ENCODE measurements around the gene RBM5.

RBM5 gene

GRCh38 chr3:50140990-50141389 lies 52.3 kb downstream of the RBM5 start:
- DNase-seq, result no peak

GRCh38 chr3:50146316-50146901 lies 57.7 kb downstream of the RBM5 start:
- DNase-seq, result no peak

GRCh38 chr3:50147016-50147415 lies 58.3 kb downstream of the RBM5 start:
- DNase-seq, result no peak

- no peak for DNase-seq
These were observed 58.7 kb downstream of the RBM5 start for GRCh38 chr3:50147447-50147846.

GRCh38 chr3:50147861-50148260 lies 59.1 kb downstream of the RBM5 start:
- DNase-seq, result no peak

- no peak for DNase-seq
These were observed 61.7 kb downstream of the RBM5 start for GRCh38 chr3:50150404-50150750.

- DNase-seq, result no peak
These were observed 62.4 kb downstream of the RBM5 start for GRCh38 chr3:50150863-50151686.

GRCh38 chr3:50151728-50152127 lies 63.0 kb downstream of the RBM5 start:
- no peak for DNase-seq

- no peak for DNase-seq
These were observed 65.2 kb downstream of the RBM5 start for GRCh38 chr3:50153782-50154475.

- DNase-seq, result no peak
These were observed 65.7 kb downstream of the RBM5 start for GRCh38 chr3:50154476-50154839.

GRCh38 chr3:50154840-50155490 lies 66.2 kb downstream of the RBM5 start, which contains the start of gene SEMA3F:
TSS of gene SEMA3F (plus strand) at chr3:50155324. CDS start at chr3:50159623, 4,299 bp downstream.
- no peak for DNase-seq

GRCh38 chr3:50155491-50155878 lies 66.8 kb downstream of the RBM5 start:
- no peak for DNase-seq

GRCh38 chr3:50155891-50156290 lies 67.2 kb downstream of the RBM5 start:
- DNase-seq, result no peak

- DNase-seq, result no peak
These were observed 68.1 kb downstream of the RBM5 start for GRCh38 chr3:50156549-50157493.

GRCh38 chr3:50157827-50158529 lies 69.3 kb downstream of the RBM5 start:
- no peak for DNase-seq

- no peak for DNase-seq
These were observed 69.9 kb downstream of the RBM5 start for GRCh38 chr3:50158530-50159146.

GRCh38 chr3:50160561-50160983 lies 71.9 kb downstream of the RBM5 start:
- no peak for DNase-seq

- DNase-seq, result no peak
These were observed 72.6 kb downstream of the RBM5 start for GRCh38 chr3:50161320-50161719.

GRCh38 chr3:50162034-50162883 lies 73.5 kb downstream of the RBM5 start:
- no peak for DNase-seq
